GM23338 (cell line): ENCODE results near the gene CRAMP1. TPM values are rescaled to one million over a fixed set of nuclear protein-coding genes. Genes with fewer than 3 reads are reported as not detected.

Experiments used
- ATAC-seq: fragments of 200-7000 bp; cut with Tn5 transposase; 3 replicates; pipeline ENCODE4 v1.9.1; 2020
- DNase-seq: peaks from one replicate; pipeline ENCODE4 v3.0.0-alpha.2; 2015; ENCODE audit warnings: low spot score
- H2AFZ ChIP-seq: fragments of 200-600 bp; sonication (generic); 2 replicates; pipeline ENCODE4 v1.8.0; 2016; ENCODE audit warnings: antibody characterized with exemption, mild to moderate bottlenecking, moderate library complexity
- H3F3A ChIP-seq: fragments of 200-600 bp; sonication (generic); replicated peaks from 2 replicates; pipeline ENCODE4 v1.8.0; 2017; ENCODE audit warnings: antibody characterized with exemption, mixed run types, low read depth
- H3K27ac ChIP-seq: fragments of 200-600 bp; sonication (generic); 2 replicates; pipeline ENCODE4 v1.6.1; 2016; ENCODE audit warnings: low read depth
- H3K27me3 ChIP-seq: fragments of 200-600 bp; sonication (generic); 2 replicates; pipeline ENCODE4 v1.8.0; 2016; ENCODE audit warnings: mild to moderate bottlenecking, mixed run types, moderate library complexity; ENCODE audit not compliant: insufficient read depth
- H3K36me3 ChIP-seq: fragments of 200-600 bp; sonication (generic); 2 replicates; pipeline ENCODE4 v1.8.0; 2016; ENCODE audit warnings: mild to moderate bottlenecking; ENCODE audit not compliant: insufficient read depth
- H3K4me1 ChIP-seq: fragments of 200-600 bp; sonication (generic); 2 replicates; pipeline ENCODE4 v1.8.0; 2016; ENCODE audit warnings: mild to moderate bottlenecking, moderate library complexity; ENCODE audit not compliant: insufficient read depth
- H3K4me2 ChIP-seq: fragments of 200-600 bp; sonication (generic); 2 replicates; pipeline ENCODE4 v1.7.1; 2017; ENCODE audit warnings: mixed run types
- H3K4me3 ChIP-seq: fragments of 200-600 bp; sonication (generic); 2 replicates; pipeline ENCODE4 v1.6.1; 2016; ENCODE audit warnings: mixed run types
- H3K79me2 ChIP-seq: fragments of 200-600 bp; sonication (generic); replicated peaks from 2 replicates; pipeline ENCODE4 v1.8.0; 2017; ENCODE audit warnings: mild to moderate bottlenecking; ENCODE audit not compliant: insufficient read depth
- H3K9me2 ChIP-seq: fragments of 200-600 bp; sonication (generic); 2 replicates; pipeline ENCODE4 v1.8.0; 2017; ENCODE audit not compliant: insufficient read depth
- H4K20me1 ChIP-seq: fragments of 200-600 bp; sonication (generic); replicated peaks from 2 replicates; pipeline ENCODE4 v1.8.0; 2017; ENCODE audit warnings: mild to moderate bottlenecking; ENCODE audit not compliant: insufficient read depth
- H3K27ac Mint-ChIP-seq: 2 replicates; pipeline ENCODE4 v1.8.0; 2020; ENCODE audit warnings: inconsistent platforms, mild to moderate bottlenecking, moderate library complexity, mixed read lengths
- H3K27me3 Mint-ChIP-seq: 3 replicates; pipeline ENCODE4 v1.8.0; 2022; ENCODE audit warnings: low read depth, mild to moderate bottlenecking, moderate library complexity, mixed read lengths, inconsistent platforms; ENCODE audit not compliant: insufficient read depth, poor library complexity
- H3K36me3 Mint-ChIP-seq: 3 replicates; pipeline ENCODE4 v1.8.0; 2021; ENCODE audit warnings: low read depth, mild to moderate bottlenecking, inconsistent platforms, moderate library complexity, mixed read lengths
- H3K4me1 Mint-ChIP-seq: 3 replicates; pipeline ENCODE4 v1.8.0; 2020; ENCODE audit warnings: mild to moderate bottlenecking, inconsistent platforms, mixed read lengths
- H3K4me3 Mint-ChIP-seq: 3 replicates; pipeline ENCODE4 v1.8.0; 2021; ENCODE audit warnings: moderate library complexity, mild to moderate bottlenecking, inconsistent platforms, mixed read lengths
- H3K9me3 Mint-ChIP-seq: 3 replicates; pipeline ENCODE4 v1.8.0; 2020; ENCODE audit warnings: moderate library complexity, mild to moderate bottlenecking, inconsistent platforms, mixed read lengths
- JUNB ChIP-seq: IDR thresholded peaks from one replicate; pipeline ENCODE4 v1.6.1; 2016; ENCODE audit warnings: antibody characterized with exemption; ENCODE audit not compliant: unreplicated experiment
- NANOG ChIP-seq: IDR thresholded peaks from 2 replicates; pipeline ENCODE4 v1.6.1; 2016; ENCODE audit warnings: antibody characterized with exemption, borderline replicate concordance
- POLR2AphosphoS5 ChIP-seq: IDR thresholded peaks from 2 replicates; pipeline ENCODE4 v1.6.1; 2016; ENCODE audit warnings: antibody characterized with exemption, low read depth
- STAT1 ChIP-seq: IDR thresholded peaks from one replicate; pipeline ENCODE4 v1.6.1; 2016; ENCODE audit warnings: antibody characterized with exemption; ENCODE audit not compliant: unreplicated experiment
- ZNF114 ChIP-seq: fragments of 250-450 bp; sonication (Bioruptor Pico); IDR thresholded peaks from 2 replicates; pipeline ENCODE4 v1.5.0; 2020; ENCODE audit warnings: mild to moderate bottlenecking, moderate library complexity
- ZNF331 ChIP-seq: fragments of 250-450 bp; sonication (Bioruptor Pico); IDR thresholded peaks from 2 replicates; pipeline ENCODE4 v1.5.0; 2020; ENCODE audit warnings: low read depth, mild to moderate bottlenecking, moderate library complexity
- polyA plus RNA-seq: library from polyadenylated mRNA; unstranded; fragments of >200 nt; fragmentation: Nextera tagmentation; extraction: Ambion mirVana; gene quantifications from 2 replicates; pipeline ENCODE4 v1.2.1, GENCODE V29; 2016
- total RNA-seq: library from RNA; depleted of rRNA; stranded (reverse); fragments of >200 nt; shearing (Covaris generic); gene quantifications from 2 replicates; pipeline ENCODE4 v1.2.3, GENCODE V29; 2014
- TF ChIP-seq, protein P1 (sequence below): IDR thresholded peaks from one replicate; pipeline ENCODE4 v1.6.1; 2018; ENCODE audit warnings: antibody characterized with exemption; ENCODE audit not compliant: unreplicated experiment
- TF ChIP-seq, protein P2 (sequence below), 2 experiments: fragments of 200-600 bp in 1 of 2; sonication (generic) in 1 of 2; conservative IDR thresholded peaks; 2 replicates each; pipeline versions ENCODE4 v1.5.1 to v1.6.1; 2016 to 2017; ENCODE audit warnings: antibody characterized with exemption in 2 of 2, low read depth in 2 of 2, mild to moderate bottlenecking in 2 of 2, moderate library complexity in 1 of 2
- TF ChIP-seq, protein P3 (sequence below): fragments of 250-450 bp; sonication (Bioruptor Pico); IDR thresholded peaks from 2 replicates; pipeline ENCODE4 v1.5.0; 2020; ENCODE audit warnings: mild to moderate bottlenecking, moderate library complexity

The CRAMP1 gene
- total and polyA plus RNA-seq, 2 experiments from 2014 or later, result 3.4 to 16.7 TPM

DNA sequence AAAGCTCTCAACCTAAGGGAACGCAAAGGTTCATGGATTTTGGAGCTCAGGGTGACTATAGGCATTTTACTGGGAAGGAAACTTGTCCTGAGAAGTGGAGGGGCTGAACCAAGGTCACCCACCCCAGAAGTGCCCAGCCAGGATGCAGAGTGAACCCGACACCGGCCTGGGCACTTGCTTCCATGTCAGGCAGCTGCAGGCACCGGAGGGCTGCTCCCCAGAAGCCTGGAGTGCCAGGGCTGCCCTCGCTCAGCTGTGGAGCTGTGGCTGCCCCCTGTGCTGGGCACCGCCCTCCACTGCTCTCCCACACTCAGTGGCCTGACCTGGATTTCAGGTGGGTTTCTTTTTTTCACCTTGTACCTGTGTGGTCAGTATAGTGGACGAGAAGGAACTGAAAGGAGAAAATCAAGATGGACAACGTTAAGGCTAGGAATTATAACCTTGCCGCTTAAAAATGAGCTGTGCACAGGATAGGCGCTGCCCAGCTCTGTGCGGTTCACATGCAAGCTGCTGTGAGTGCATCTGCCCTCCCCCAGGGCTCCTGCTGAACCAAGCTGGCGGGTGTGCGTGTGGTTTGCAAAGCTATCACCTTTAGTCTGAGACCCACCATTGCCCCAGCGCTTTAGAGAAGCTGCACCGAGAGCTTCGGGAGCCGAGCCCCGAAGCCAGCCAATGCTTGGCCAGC lies 96.1 kb downstream of the CRAMP1 start (continued):
- TF ChIP-seq, protein P1, sequence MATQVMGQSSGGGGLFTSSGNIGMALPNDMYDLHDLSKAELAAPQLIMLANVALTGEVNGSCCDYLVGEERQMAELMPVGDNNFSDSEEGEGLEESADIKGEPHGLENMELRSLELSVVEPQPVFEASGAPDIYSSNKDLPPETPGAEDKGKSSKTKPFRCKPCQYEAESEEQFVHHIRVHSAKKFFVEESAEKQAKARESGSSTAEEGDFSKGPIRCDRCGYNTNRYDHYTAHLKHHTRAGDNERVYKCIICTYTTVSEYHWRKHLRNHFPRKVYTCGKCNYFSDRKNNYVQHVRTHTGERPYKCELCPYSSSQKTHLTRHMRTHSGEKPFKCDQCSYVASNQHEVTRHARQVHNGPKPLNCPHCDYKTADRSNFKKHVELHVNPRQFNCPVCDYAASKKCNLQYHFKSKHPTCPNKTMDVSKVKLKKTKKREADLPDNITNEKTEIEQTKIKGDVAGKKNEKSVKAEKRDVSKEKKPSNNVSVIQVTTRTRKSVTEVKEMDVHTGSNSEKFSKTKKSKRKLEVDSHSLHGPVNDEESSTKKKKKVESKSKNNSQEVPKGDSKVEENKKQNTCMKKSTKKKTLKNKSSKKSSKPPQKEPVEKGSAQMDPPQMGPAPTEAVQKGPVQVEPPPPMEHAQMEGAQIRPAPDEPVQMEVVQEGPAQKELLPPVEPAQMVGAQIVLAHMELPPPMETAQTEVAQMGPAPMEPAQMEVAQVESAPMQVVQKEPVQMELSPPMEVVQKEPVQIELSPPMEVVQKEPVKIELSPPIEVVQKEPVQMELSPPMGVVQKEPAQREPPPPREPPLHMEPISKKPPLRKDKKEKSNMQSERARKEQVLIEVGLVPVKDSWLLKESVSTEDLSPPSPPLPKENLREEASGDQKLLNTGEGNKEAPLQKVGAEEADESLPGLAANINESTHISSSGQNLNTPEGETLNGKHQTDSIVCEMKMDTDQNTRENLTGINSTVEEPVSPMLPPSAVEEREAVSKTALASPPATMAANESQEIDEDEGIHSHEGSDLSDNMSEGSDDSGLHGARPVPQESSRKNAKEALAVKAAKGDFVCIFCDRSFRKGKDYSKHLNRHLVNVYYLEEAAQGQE, result no peak
- no peak for TF ChIP-seq JUNB

DNA sequence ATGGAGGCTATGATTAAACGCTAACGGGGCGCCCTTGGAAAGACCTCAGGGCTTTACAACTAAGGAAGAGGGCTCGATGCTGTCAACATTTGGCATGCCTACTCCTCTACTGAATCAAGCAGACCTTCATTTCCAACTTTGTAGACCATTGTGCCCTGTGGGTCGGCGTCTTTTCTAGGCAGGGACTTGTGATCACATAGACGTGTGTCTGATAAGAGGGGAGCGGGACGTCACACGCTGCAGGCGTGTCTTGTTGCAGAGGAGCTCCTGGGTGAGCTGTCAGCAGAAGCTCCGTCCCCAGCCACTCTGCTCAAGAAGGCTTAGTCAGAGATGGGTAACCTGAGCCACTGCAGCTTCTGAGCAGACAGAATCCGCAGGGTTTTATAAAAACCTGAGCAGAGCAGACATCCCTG lies 96.6 kb downstream of the CRAMP1 start:
- Histone ChIP-seq H4K20me1 (peaks cover 29% of the 10 kb centered on the region), H2AFZ (no peak overlapping the region), H3K4me3 (no peak overlapping the region), H3K79me2 (peaks cover 64% of the 10 kb centered on the region), H3K9me2 (no peaks in the 10 kb centered on the region), H3K36me3 (no peaks in the 10 kb centered on the region), H3K27me3 (no peaks in the 10 kb centered on the region), H3K4me1 (peaks cover 21% of the 10 kb centered on the region), H3F3A (peaks cover 17% of the 10 kb centered on the region), H3K4me2 (no peak overlapping the region), H3K27ac (no peak overlapping the region)
- DNase-seq (no peak), ATAC-seq (no peak)
- H3K36me3 Mint-ChIP-seq, result no peaks in the 10 kb centered on the region
- H3K27me3 Mint-ChIP-seq, result peaks cover 21% of the 10 kb centered on the region
- no peak overlapping the region for H3K4me3 Mint-ChIP-seq
- H3K9me3 Mint-ChIP-seq, result no peaks in the 10 kb centered on the region
- H3K4me1 Mint-ChIP-seq, result peaks cover 28% of the 10 kb centered on the region
- no peak overlapping the region for H3K27ac Mint-ChIP-seq
- TF ChIP-seq NANOG, result no peak
- TF ChIP-seq, protein P2, sequence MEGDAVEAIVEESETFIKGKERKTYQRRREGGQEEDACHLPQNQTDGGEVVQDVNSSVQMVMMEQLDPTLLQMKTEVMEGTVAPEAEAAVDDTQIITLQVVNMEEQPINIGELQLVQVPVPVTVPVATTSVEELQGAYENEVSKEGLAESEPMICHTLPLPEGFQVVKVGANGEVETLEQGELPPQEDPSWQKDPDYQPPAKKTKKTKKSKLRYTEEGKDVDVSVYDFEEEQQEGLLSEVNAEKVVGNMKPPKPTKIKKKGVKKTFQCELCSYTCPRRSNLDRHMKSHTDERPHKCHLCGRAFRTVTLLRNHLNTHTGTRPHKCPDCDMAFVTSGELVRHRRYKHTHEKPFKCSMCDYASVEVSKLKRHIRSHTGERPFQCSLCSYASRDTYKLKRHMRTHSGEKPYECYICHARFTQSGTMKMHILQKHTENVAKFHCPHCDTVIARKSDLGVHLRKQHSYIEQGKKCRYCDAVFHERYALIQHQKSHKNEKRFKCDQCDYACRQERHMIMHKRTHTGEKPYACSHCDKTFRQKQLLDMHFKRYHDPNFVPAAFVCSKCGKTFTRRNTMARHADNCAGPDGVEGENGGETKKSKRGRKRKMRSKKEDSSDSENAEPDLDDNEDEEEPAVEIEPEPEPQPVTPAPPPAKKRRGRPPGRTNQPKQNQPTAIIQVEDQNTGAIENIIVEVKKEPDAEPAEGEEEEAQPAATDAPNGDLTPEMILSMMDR (conservative IDR thresholded peaks at IDR 0.05; ENCODE audit: low read depth in 2 of 2), result no peak
- no peak for TF ChIP-seq ZNF114 (CRISPR knock-in tag)
- TF ChIP-seq, protein P1, result no peak
- TF ChIP-seq ZNF331, result no peak
- TF ChIP-seq STAT1, result no peak
- no peak for TF ChIP-seq JUNB
- TF ChIP-seq, protein P3, sequence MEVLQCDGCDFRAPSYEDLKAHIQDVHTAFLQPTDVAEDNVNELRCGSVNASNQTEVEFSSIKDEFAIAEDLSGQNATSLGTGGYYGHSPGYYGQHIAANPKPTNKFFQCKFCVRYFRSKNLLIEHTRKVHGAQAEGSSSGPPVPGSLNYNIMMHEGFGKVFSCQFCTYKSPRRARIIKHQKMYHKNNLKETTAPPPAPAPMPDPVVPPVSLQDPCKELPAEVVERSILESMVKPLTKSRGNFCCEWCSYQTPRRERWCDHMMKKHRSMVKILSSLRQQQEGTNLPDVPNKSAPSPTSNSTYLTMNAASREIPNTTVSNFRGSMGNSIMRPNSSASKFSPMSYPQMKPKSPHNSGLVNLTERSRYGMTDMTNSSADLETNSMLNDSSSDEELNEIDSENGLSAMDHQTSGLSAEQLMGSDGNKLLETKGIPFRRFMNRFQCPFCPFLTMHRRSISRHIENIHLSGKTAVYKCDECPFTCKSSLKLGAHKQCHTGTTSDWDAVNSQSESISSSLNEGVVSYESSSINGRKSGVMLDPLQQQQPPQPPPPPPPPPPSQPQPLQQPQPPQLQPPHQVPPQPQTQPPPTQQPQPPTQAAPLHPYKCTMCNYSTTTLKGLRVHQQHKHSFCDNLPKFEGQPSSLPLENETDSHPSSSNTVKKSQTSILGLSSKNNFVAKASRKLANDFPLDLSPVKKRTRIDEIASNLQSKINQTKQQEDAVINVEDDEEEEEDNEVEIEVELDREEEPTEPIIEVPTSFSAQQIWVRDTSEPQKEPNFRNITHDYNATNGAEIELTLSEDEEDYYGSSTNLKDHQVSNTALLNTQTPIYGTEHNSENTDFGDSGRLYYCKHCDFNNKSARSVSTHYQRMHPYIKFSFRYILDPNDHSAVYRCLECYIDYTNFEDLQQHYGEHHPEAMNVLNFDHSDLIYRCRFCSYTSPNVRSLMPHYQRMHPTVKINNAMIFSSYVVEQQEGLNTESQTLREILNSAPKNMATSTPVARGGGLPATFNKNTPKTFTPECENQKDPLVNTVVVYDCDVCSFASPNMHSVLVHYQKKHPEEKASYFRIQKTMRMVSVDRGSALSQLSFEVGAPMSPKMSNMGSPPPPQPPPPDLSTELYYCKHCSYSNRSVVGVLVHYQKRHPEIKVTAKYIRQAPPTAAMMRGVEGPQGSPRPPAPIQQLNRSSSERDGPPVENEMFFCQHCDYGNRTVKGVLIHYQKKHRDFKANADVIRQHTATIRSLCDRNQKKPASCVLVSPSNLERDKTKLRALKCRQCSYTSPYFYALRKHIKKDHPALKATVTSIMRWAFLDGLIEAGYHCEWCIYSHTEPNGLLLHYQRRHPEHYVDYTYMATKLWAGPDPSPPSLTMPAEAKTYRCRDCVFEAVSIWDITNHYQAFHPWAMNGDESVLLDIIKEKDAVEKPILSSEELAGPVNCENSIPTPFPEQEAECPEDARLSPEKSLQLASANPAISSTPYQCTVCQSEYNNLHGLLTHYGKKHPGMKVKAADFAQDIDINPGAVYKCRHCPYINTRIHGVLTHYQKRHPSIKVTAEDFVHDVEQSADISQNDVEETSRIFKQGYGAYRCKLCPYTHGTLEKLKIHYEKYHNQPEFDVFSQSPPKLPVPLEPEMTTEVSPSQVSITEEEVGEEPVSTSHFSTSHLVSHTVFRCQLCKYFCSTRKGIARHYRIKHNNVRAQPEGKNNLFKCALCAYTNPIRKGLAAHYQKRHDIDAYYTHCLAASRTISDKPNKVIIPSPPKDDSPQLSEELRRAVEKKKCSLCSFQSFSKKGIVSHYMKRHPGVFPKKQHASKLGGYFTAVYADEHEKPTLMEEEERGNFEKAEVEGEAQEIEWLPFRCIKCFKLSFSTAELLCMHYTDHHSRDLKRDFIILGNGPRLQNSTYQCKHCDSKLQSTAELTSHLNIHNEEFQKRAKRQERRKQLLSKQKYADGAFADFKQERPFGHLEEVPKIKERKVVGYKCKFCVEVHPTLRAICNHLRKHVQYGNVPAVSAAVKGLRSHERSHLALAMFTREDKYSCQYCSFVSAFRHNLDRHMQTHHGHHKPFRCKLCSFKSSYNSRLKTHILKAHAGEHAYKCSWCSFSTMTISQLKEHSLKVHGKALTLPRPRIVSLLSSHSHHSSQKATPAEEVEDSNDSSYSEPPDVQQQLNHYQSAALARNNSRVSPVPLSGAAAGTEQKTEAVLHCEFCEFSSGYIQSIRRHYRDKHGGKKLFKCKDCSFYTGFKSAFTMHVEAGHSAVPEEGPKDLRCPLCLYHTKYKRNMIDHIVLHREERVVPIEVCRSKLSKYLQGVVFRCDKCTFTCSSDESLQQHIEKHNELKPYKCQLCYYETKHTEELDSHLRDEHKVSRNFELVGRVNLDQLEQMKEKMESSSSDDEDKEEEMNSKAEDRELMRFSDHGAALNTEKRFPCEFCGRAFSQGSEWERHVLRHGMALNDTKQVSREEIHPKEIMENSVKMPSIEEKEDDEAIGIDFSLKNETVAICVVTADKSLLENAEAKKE (CRISPR knock-in tag), result no peak
- no peak for TF ChIP-seq POLR2AphosphoS5
